ENCODE measurements around the gene KCNMB2.

DNA sequence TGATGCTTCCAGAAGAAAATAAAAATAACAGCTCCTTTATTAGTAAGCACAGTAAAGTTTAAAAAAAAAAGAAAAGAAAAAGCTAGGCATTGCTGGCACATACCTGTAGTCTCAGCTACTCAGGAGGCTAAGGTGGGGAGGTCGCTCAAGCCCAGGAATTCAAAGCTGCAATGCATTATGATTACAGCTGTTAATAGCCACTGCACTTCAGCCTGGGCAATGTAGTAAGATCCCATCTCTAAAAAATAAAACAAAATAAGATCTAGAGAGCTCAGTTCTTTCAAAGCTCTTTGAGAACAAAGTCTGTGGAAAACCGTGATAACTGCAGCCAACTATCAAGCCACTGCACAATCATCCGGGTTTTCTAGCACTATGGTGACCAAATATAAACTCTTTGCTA lies 323.1 kb downstream of the KCNMB2 start:
- TF ChIP-seq, protein P1, sequence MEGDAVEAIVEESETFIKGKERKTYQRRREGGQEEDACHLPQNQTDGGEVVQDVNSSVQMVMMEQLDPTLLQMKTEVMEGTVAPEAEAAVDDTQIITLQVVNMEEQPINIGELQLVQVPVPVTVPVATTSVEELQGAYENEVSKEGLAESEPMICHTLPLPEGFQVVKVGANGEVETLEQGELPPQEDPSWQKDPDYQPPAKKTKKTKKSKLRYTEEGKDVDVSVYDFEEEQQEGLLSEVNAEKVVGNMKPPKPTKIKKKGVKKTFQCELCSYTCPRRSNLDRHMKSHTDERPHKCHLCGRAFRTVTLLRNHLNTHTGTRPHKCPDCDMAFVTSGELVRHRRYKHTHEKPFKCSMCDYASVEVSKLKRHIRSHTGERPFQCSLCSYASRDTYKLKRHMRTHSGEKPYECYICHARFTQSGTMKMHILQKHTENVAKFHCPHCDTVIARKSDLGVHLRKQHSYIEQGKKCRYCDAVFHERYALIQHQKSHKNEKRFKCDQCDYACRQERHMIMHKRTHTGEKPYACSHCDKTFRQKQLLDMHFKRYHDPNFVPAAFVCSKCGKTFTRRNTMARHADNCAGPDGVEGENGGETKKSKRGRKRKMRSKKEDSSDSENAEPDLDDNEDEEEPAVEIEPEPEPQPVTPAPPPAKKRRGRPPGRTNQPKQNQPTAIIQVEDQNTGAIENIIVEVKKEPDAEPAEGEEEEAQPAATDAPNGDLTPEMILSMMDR (IDR thresholded peaks at IDR 0.05) = no peak
- no peak for TF ChIP-seq EP300 (IDR thresholded peaks at IDR 0.05)
- TF ChIP-seq POLR2A (IDR thresholded peaks at IDR 0.05) = no peak
- no peak for TF ChIP-seq POLR2AphosphoS5 (IDR thresholded peaks at IDR 0.05)

Measured in stomach (tissue), 4 donors.